ENCODE data around the gene KRT74. TPM values are rescaled to one million over a fixed set of nuclear protein-coding genes. Genes with fewer than 3 reads are reported as not detected.

Gene KRT74
- total and polyA plus RNA-seq, 2 of the 13 experiments (the other 11 are each of a cell fraction or from before 2014, with no cell fraction given): not detected

DNA sequence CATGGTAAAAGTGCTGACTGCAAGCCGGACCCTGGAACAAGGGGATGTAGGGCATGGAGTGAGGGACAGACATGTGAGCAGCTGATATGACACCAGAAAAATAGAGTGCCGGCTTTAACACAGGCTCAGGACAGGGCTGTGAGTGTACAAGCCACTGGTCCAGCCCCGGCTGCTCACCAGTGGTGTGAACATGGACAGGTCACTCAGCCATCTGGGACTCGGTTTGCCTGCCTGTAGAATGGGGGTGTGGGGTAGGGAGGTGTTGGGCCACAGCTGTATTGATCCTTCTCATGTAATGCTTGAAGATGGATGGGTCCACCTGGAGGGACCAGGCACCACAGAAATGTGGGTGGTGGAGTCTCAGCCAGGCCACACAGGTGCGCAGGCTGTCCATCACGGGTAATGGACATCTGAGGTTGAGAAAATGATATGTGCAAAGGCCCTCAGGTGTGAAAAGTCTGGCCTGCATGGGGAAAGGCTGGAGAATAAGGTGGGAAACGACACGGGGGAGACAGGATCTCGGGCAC is 10.6 kb upstream of the KRT74 start:
- 22% methylated on average over 8 of the region's 9 CpGs for WGBS (ENCODE audit: low lambda C conversion rate)
- Histone ChIP-seq H3K4me1 (ENCODE audit: insufficient read depth, low read length) (no peaks in the 10 kb centered on the region), H3K36me3 (replicated peaks in 1 of 2; ENCODE audit: control insufficient read depth in 1 of 2, insufficient read depth in 2 of 2, low read length in 2 of 2) (no peaks in the 10 kb centered on the region), H3K9me3 (ENCODE audit: low read length) (no peaks in the 10 kb centered on the region), H3K4me3 (replicated peaks in 1 of 3; ENCODE audit: insufficient read depth in 1 of 3, low read depth in 2 of 3, low read length in 3 of 3) (no peak overlapping the region), H3K4me2 (ENCODE audit: low read depth, low read length) (no peak overlapping the region), H3K79me2 (ENCODE audit: insufficient read depth, low read length) (no peaks in the 10 kb centered on the region), H3K27ac (ENCODE audit: extremely low read length, insufficient read depth, low read length) (no peak overlapping the region), H3K27me3 (ENCODE audit: control insufficient read depth in 1 of 2, insufficient read depth in 2 of 2, low read length in 2 of 2) (peaks cover 4 to 40% of the 10 kb centered on the region in 2 experiments; a peak in 2 of 5 replicates), H2AFZ (ENCODE audit: low read length) (no peak overlapping the region), H3K9ac (ENCODE audit: insufficient read depth, low read depth, low read length) (no peak overlapping the region), H4K20me1 (ENCODE audit: insufficient read depth, low read length) (no peaks in the 10 kb centered on the region)
- ChIA-PET CTCF (ENCODE audit: low intra/inter-chr PET ratio, low total read pairs) (interaction anchor here (2.5 to 3.8 kb wide), 2 partner anchors 295 to 397 kb away, joined by 15 to 33 read pairs; no protein-coding TSS in a partner anchor), POLR2A (no interaction called here)
- no peak for FAIRE-seq
- intact Hi-C loops (cut with micrococcal nuclease; ENCODE audit: unreplicated experiment) (no loop called here), in situ Hi-C loops (cut with HindIII; ENCODE audit: extremely low pct_ligation_motif_present, low pct_unique_long_range_greater_than_20kb) (loop anchor here (5.0 to 10.0 kb wide), 2 partner anchors 283 to 401 kb away; no protein-coding TSS in a partner anchor)
- no peak for DNase-seq (ENCODE audit: low spot score)
- no TSS peak for BruUV-seq (replicated peaks)
- ATAC-seq: no peak
- TF ChIP-seq ZNF629 (CRISPR knock-in tag; conservative IDR thresholded peaks at IDR 0.05) (0 out of 2 replicates have a peak, but pooled peaks have one; percentile 18), ZNF564 (CRISPR knock-in tag; IDR thresholded peaks at IDR 0.05) (no peak)

DNA sequence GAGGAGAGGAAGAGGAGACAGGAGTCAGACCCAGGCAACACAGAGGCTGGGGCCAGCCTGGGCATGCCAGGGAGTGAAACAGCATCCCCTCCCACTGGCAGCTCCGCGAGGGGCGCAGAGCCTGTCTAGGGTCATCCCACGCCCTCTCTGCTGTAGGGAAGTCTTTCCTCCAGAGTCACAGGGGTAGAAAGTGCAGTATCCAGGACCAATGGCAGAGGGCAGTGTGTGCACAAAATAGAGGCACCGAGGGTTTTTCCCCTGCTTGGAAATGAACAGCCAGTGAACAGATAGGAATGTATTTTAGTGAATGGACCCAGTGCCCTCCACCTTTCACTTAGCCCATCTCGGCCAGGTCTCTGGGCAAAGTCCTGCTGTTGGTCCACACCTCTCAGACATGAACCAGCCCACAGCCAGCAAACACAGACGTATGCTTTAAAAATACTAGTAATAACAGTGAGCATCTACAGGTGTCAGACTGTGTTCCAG is 9.4 kb upstream of the KRT74 start:
- no peaks in the 10 kb centered on the region for H3K79me2 ChIP-seq (ENCODE audit: insufficient read depth, low read length)
- no peaks in the 10 kb centered on the region for H3K36me3 ChIP-seq (replicated peaks in 1 of 2; ENCODE audit: control insufficient read depth in 1 of 2, insufficient read depth in 2 of 2, low read length in 2 of 2)
- in situ Hi-C loops (cut with HindIII; ENCODE audit: extremely low pct_ligation_motif_present, low pct_unique_long_range_greater_than_20kb): loop anchor here (5.0 to 10.0 kb wide), 2 partner anchors 284 to 402 kb away; no protein-coding TSS in a partner anchor
- H2AFZ ChIP-seq (ENCODE audit: low read length): no peak overlapping the region
- ChIA-PET CTCF (ENCODE audit: low intra/inter-chr PET ratio, low total read pairs) (interaction anchor here (1.6 to 3.8 kb wide), 3 partner anchors 287 to 398 kb away, joined by 7 to 33 read pairs (median 15); no protein-coding TSS in a partner anchor), POLR2A (no interaction called here)
- intact Hi-C loops (cut with micrococcal nuclease; ENCODE audit: unreplicated experiment): loop anchor here (1.0 to 2.0 kb wide), 2 partner anchors 288 to 297 kb away; no protein-coding TSS in a partner anchor
- no peaks in the 10 kb centered on the region for H4K20me1 ChIP-seq (ENCODE audit: insufficient read depth, low read length)
- no peak overlapping the region for H3K4me3 ChIP-seq (replicated peaks in 1 of 3; ENCODE audit: insufficient read depth in 1 of 3, low read depth in 2 of 3, low read length in 3 of 3)
- no peak overlapping the region for H3K4me2 ChIP-seq (ENCODE audit: low read depth, low read length)
- FAIRE-seq: peak; percentile 60
- H3K9me3 ChIP-seq (ENCODE audit: low read length): no peaks in the 10 kb centered on the region
- ATAC-seq: peak; percentile 94
- DNase-seq (ENCODE audit: low spot score): peak; percentile 40
- H3K27ac ChIP-seq (ENCODE audit: extremely low read length, insufficient read depth, low read length): no peak overlapping the region
- BruUV-seq (replicated peaks): no TSS peak
- H3K9ac ChIP-seq (ENCODE audit: insufficient read depth, low read depth, low read length): no peak overlapping the region
- H3K4me1 ChIP-seq (ENCODE audit: insufficient read depth, low read length): no peaks in the 10 kb centered on the region
- H3K27me3 ChIP-seq (ENCODE audit: control insufficient read depth in 1 of 2, insufficient read depth in 2 of 2, low read length in 2 of 2): peaks cover 4 to 49% of the 10 kb centered on the region in 2 experiments; a peak in 2 of 5 replicates
- WGBS (ENCODE audit: low lambda C conversion rate): 0% methylated on average over 5 of the region's 7 CpGs
- TF ChIP-seq, protein P1, sequence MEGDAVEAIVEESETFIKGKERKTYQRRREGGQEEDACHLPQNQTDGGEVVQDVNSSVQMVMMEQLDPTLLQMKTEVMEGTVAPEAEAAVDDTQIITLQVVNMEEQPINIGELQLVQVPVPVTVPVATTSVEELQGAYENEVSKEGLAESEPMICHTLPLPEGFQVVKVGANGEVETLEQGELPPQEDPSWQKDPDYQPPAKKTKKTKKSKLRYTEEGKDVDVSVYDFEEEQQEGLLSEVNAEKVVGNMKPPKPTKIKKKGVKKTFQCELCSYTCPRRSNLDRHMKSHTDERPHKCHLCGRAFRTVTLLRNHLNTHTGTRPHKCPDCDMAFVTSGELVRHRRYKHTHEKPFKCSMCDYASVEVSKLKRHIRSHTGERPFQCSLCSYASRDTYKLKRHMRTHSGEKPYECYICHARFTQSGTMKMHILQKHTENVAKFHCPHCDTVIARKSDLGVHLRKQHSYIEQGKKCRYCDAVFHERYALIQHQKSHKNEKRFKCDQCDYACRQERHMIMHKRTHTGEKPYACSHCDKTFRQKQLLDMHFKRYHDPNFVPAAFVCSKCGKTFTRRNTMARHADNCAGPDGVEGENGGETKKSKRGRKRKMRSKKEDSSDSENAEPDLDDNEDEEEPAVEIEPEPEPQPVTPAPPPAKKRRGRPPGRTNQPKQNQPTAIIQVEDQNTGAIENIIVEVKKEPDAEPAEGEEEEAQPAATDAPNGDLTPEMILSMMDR (CRISPR knock-in tag; IDR thresholded peaks at IDR 0.05): peak; percentile 82
- TF ChIP-seq SMC3 (IDR thresholded peaks at IDR 0.05; ENCODE audit: low read length): peak; percentile 82
- 0 out of 2 replicates have a peak, but pooled peaks have one; percentile 20 for TF ChIP-seq ZNF501 (CRISPR knock-in tag; IDR thresholded peaks at IDR 0.05)
- TF ChIP-seq HNF4A (CRISPR knock-in tag; IDR thresholded peaks at IDR 0.05): peak; percentile 23; the same call in 1 of the 2 replicates
- no peak for TF ChIP-seq TP53 (CRISPR knock-in tag; conservative IDR thresholded peaks at IDR 0.05)
- no peak for TF ChIP-seq ZNF44 (CRISPR knock-in tag; IDR thresholded peaks at IDR 0.05)
- no peak for TF ChIP-seq MTA1 (CRISPR knock-in tag; IDR thresholded peaks at IDR 0.05; ENCODE audit: borderline replicate concordance)
- TF ChIP-seq MEIS1 (CRISPR knock-in tag; IDR thresholded peaks at IDR 0.05; ENCODE audit: borderline replicate concordance): no peak
- peak; percentile 71 for TF ChIP-seq RAD21 (CRISPR knock-in tag; IDR thresholded peaks at IDR 0.05)
- peak; percentile 74 for TF ChIP-seq XRCC5 (optimal IDR thresholded peaks at IDR 0.05; ENCODE audit: low read length)
- TF ChIP-seq ESRRA (CRISPR knock-in tag; IDR thresholded peaks at IDR 0.05; ENCODE audit: low read depth): no peak
- TF ChIP-seq STAG1 (CRISPR knock-in tag; IDR thresholded peaks at IDR 0.05): peak; percentile 81
- TF ChIP-seq ERF (CRISPR knock-in tag; IDR thresholded peaks at IDR 0.05): 0 out of 2 replicates have a peak, but pooled peaks have one; percentile 23
- TF ChIP-seq ZBTB21 (CRISPR knock-in tag; IDR thresholded peaks at IDR 0.05): no peak
- TF ChIP-seq, protein P2, sequence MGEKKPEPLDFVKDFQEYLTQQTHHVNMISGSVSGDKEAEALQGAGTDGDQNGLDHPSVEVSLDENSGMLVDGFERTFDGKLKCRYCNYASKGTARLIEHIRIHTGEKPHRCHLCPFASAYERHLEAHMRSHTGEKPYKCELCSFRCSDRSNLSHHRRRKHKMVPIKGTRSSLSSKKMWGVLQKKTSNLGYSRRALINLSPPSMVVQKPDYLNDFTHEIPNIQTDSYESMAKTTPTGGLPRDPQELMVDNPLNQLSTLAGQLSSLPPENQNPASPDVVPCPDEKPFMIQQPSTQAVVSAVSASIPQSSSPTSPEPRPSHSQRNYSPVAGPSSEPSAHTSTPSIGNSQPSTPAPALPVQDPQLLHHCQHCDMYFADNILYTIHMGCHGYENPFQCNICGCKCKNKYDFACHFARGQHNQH (CRISPR knock-in tag; IDR thresholded peaks at IDR 0.05): no peak

Measured in HepG2 (cell line).